Dendritic cell treated with granulocyte-macrophage colony-stimulating factor and Interleukin-4, amounts not matched to agents 40 ng/mL and 50 ng/mL, for 4 days (primary cell): ENCODE data around the gene PCDH11Y.
"Not testable (repeated sequence)": the region's sequence is repeated elsewhere in the genome, so short reads cannot be mapped to it uniquely, and the experiment has no call there.

Experiments used
- H3K27ac Mint-ChIP-seq: one replicate; pipeline ENCODE4 v1.8.0; 2022; ENCODE audit warnings: mild to moderate bottlenecking, mixed read lengths
- H3K27me3 Mint-ChIP-seq: one replicate; pipeline ENCODE4 v1.8.0; 2022; ENCODE audit warnings: mild to moderate bottlenecking, mixed read lengths
- H3K36me3 Mint-ChIP-seq: one replicate; pipeline ENCODE4 v1.8.0; 2022; ENCODE audit warnings: low read depth, mixed read lengths
- H3K4me1 Mint-ChIP-seq: one replicate; pipeline ENCODE4 v1.8.0; 2022; ENCODE audit warnings: low read depth, mixed read lengths
- H3K4me3 Mint-ChIP-seq: one replicate; pipeline ENCODE4 v1.8.0; 2022; ENCODE audit warnings: mild to moderate bottlenecking, moderate library complexity, mixed read lengths
- H3K9me3 Mint-ChIP-seq: one replicate; pipeline ENCODE4 v1.8.0; 2022; ENCODE audit warnings: mixed read lengths
- intact Hi-C: fragments of 100-400 bp; cut with micrococcal nuclease; formaldehyde crosslinking; loops from one replicate; pipeline ENCODE4 v1.15.0; 2022

PCDH11Y gene

DNA sequence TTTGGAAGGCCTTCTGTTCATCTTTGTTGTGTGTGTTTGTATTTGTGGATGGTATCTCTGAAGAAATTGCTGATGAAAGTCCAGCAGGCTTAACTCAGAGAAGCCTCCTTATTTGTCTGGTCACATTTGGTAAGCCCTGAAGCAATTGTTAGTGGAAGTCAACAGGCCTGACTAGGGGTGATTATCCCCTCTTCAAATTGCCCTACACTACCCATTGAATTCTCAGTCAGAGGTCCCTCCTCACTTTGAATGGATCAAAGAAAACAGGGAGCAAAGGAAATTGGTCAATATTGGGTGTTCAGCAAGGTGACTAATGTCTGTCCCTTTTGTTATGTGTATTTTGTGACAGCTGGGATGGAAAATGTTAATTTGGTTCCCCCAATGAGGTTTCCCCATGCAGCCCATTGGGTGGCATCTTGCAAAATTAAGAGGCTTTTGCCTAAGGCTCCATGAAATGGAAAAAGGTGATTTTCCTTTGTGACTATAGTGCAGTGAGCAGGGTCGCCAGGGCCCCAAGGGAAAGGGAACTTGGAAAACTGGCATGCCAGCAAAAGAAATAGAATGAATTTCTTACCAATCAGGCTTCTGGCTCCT is 709.8 kb downstream of the PCDH11Y start:
- H3K9me3 Mint-ChIP-seq, H3K36me3 Mint-ChIP-seq, H3K4me1 Mint-ChIP-seq, H3K4me3 Mint-ChIP-seq, H3K27me3 Mint-ChIP-seq, H3K27ac Mint-ChIP-seq, intact Hi-C loops: not testable (repeated sequence)

DNA sequence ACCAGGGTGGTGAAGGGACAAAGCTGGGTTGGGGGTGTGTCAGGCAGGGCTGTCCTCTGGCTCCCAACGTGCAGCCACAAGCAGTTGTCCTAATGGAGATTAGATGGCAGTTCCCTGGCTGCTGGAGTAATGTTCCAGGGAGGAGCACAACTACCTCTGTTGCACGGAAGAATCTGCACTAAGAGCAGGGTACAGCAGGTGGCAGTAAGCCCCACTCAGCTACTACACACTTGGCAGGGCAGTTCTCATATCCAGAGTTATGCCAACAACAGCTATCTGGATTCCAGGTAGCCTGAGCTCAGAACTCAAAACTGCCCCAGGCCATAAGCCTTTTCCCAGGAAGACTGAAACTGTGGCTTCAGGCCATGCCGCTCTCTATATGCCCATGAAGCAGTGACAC is 761.3 kb downstream of the PCDH11Y start:
- H3K4me3 Mint-ChIP-seq, H3K36me3 Mint-ChIP-seq, H3K27ac Mint-ChIP-seq, H3K9me3 Mint-ChIP-seq, H3K4me1 Mint-ChIP-seq, intact Hi-C loops, H3K27me3 Mint-ChIP-seq: not testable (repeated sequence)

DNA sequence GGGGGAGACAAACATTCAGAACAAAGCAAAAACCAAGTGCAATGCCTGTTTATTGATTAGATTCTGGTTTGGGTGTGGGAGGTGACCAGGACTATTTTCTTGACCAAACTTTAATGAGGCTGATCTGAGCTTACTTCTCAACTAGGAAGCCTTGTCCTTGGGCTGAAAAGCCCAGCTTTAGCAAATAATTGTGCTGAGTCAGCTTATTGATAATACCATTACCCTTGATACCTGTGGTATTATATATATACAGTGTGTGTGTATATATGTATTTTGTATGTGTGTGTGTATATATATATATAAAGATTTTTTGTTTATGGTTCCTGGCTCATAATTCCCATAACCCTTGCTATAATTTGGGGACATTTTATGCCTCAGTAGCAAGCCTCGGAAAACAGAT is 776.4 kb downstream of the PCDH11Y start:
- H3K4me3 Mint-ChIP-seq, intact Hi-C loops, H3K36me3 Mint-ChIP-seq, H3K4me1 Mint-ChIP-seq, H3K9me3 Mint-ChIP-seq, H3K27me3 Mint-ChIP-seq, H3K27ac Mint-ChIP-seq: not testable (repeated sequence)
